Breast epithelium (tissue), 4 donors: ENCODE data around the gene ZNF423. TPM values are rescaled to one million over a fixed set of nuclear protein-coding genes. Genes with fewer than 3 reads are reported as not detected.

Experiments
- DNase-seq, 2 donors: peaks; one replicate each; pipeline ENCODE4 v3.0.0-alpha.2; 2019; ENCODE audit warnings: low spot score in 2 of 2
- H3K27ac ChIP-seq, 2 donors: fragments of 200-600 bp; sonication (generic) in 1 of 2; one replicate each; pipeline ENCODE4 v1.5.1; 2016 to 2019; ENCODE audit warnings: mild to moderate bottlenecking in 1 of 2
- H3K27me3 ChIP-seq, 2 donors: fragments of 200-600 bp; sonication (generic) in 1 of 2; one replicate each; pipeline versions ENCODE4 v1.5.1 to v1.6.0; 2017 to 2019; ENCODE audit warnings: control low read depth in 1 of 2, mild to moderate bottlenecking in 1 of 2
- H3K36me3 ChIP-seq: fragments of 200-600 bp; one replicate; pipeline ENCODE4 v1.5.1; 2019
- H3K4me1 ChIP-seq, 2 donors: fragments of 200-600 bp; sonication (generic); one replicate each; pipeline ENCODE4 v1.5.1; 2016 to 2019; ENCODE audit warnings: control low read depth in 1 of 2
- H3K4me3 ChIP-seq, 3 donors: fragments of 200-600 bp; sonication (generic); 1 replicate in 2 of 3; 2 replicates in 1 of 3; pipeline ENCODE4 v1.5.1; 2016 to 2019; ENCODE audit warnings: mild to moderate bottlenecking in 3 of 3, moderate library complexity in 2 of 3
- H3K9me3 ChIP-seq, 2 donors: fragments of 200-600 bp; sonication (generic) in 1 of 2; one replicate each; pipeline ENCODE4 v1.5.1; 2016 to 2019; ENCODE audit warnings: control low read depth in 1 of 2
- CTCF ChIP-seq, 3 donors: fragments of 450-650 bp; IDR thresholded peaks; one replicate each; pipeline ENCODE4 v1.5.1; 2016 to 2017; ENCODE audit warnings: antibody characterized with exemption in 3 of 3, mild to moderate bottlenecking in 3 of 3, moderate library complexity in 3 of 3
- POLR2A ChIP-seq: fragments of 450-650 bp; IDR thresholded peaks from one replicate; pipeline ENCODE4 v1.6.1; 2016; ENCODE audit warnings: antibody characterized with exemption, mild to moderate bottlenecking, moderate library complexity
- POLR2AphosphoS5 ChIP-seq, 3 donors: sonication (generic); formaldehyde crosslinking; IDR thresholded peaks; one replicate each; pipeline ENCODE4 v1.6.1; 2017; ENCODE audit warnings: antibody characterized with exemption in 3 of 3
- intact Hi-C: fragments of 100-400 bp; cut with DNase I; formaldehyde crosslinking; loops from one replicate; pipeline ENCODE4 v1.15.1; 2023; ENCODE audit warnings: low total_unique reads
- total RNA-seq, 3 donors: library from RNA; depleted of rRNA; stranded (reverse); fragments of >200 nt; gene quantifications; one replicate each; pipeline ENCODE4 v1.1.0, GENCODE V29; 2016

ZNF423 gene
- total RNA-seq, 3 donors from 2014 or later: 4.7 to 8.0 (median 5.9) TPM

GRCh38 chr16:49745311-49745747 is 110.6 kb downstream of the ZNF423 start:
- intact Hi-C loops: no loop called here
- TF ChIP-seq POLR2A (no peak), CTCF (IDR thresholded peaks at IDR 0.05) (no peak), POLR2AphosphoS5 (IDR thresholded peaks at IDR 0.05) (no peak)
- H3K27ac ChIP-seq: no peak overlapping the region
- H3K4me3 ChIP-seq: no peak overlapping the region
- no peaks in the 10 kb centered on the region for H3K9me3 ChIP-seq
- H3K36me3 ChIP-seq: no peaks in the 10 kb centered on the region
- DNase-seq: no peak
- H3K4me1 ChIP-seq: no peaks in the 10 kb centered on the region
- no peaks in the 10 kb centered on the region for H3K27me3 ChIP-seq

- H3K9me3 ChIP-seq: no peaks in the 10 kb centered on the region
- H3K36me3 ChIP-seq: no peaks in the 10 kb centered on the region
- H3K27me3 ChIP-seq: no peaks in the 10 kb centered on the region
- no peak overlapping the region for H3K4me3 ChIP-seq
- intact Hi-C loops: no loop called here
- no peak for DNase-seq
- TF ChIP-seq POLR2A (no peak), CTCF (IDR thresholded peaks at IDR 0.05) (no peak), POLR2AphosphoS5 (IDR thresholded peaks at IDR 0.05) (no peak)
- H3K4me1 ChIP-seq: no peaks in the 10 kb centered on the region
- no peak overlapping the region for H3K27ac ChIP-seq
These were observed 111.4 kb downstream of the ZNF423 start for GRCh38 chr16:49744244-49745220.

GRCh38 chr16:49743658-49744057 is 112.3 kb downstream of the ZNF423 start:
- Histone ChIP-seq H3K36me3 (no peaks in the 10 kb centered on the region), H3K4me3 (no peak overlapping the region), H3K27ac (no peak overlapping the region), H3K4me1 (no peaks in the 10 kb centered on the region), H3K27me3 (no peaks in the 10 kb centered on the region), H3K9me3 (no peaks in the 10 kb centered on the region)
- intact Hi-C loops: no loop called here
- DNase-seq: no peak
- TF ChIP-seq POLR2A (no peak), POLR2AphosphoS5 (IDR thresholded peaks at IDR 0.05) (no peak), CTCF (IDR thresholded peaks at IDR 0.05) (no peak)

- H3K27me3 ChIP-seq: no peaks in the 10 kb centered on the region
- H3K27ac ChIP-seq: no peak overlapping the region
- TF ChIP-seq POLR2A: no peak
- TF ChIP-seq POLR2AphosphoS5 (IDR thresholded peaks at IDR 0.05): no peak
- no peak for TF ChIP-seq CTCF (IDR thresholded peaks at IDR 0.05)
- no peaks in the 10 kb centered on the region for H3K9me3 ChIP-seq
- no peaks in the 10 kb centered on the region for H3K36me3 ChIP-seq
- DNase-seq: no peak
- no peaks in the 10 kb centered on the region for H3K4me1 ChIP-seq
- no peak overlapping the region for H3K4me3 ChIP-seq
- intact Hi-C loops: no loop called here
These were observed 112.8 kb downstream of the ZNF423 start for GRCh38 chr16:49743203-49743464.

GRCh38 chr16:49742428-49743202 is 113.3 kb downstream of the ZNF423 start:
- DNase-seq: no peak
- no peak overlapping the region for H3K27ac ChIP-seq
- intact Hi-C loops: no loop called here
- H3K4me3 ChIP-seq: no peak overlapping the region
- TF ChIP-seq POLR2AphosphoS5 (IDR thresholded peaks at IDR 0.05): no peak
- TF ChIP-seq CTCF (IDR thresholded peaks at IDR 0.05): no peak
- no peak for TF ChIP-seq POLR2A
- H3K36me3 ChIP-seq: no peaks in the 10 kb centered on the region
- H3K27me3 ChIP-seq: no peaks in the 10 kb centered on the region
- no peaks in the 10 kb centered on the region for H3K9me3 ChIP-seq
- H3K4me1 ChIP-seq: no peaks in the 10 kb centered on the region
